GM10266 (cell line): ENCODE measurements around the gene MSANTD7.

Experiments
- DNase-seq: peaks from one replicate; pipeline ENCODE4 v3.0.0; 2012; ENCODE audit errors: extremely low spot score
- TF ChIP-seq, protein P1 (sequence below): IDR thresholded peaks from 2 replicates; pipeline ENCODE4 v1.5.1; 2012; ENCODE audit warnings: mild to moderate bottlenecking, low read depth; ENCODE audit not compliant: control insufficient read depth, insufficient read depth; ENCODE audit errors: missing control alignments

MSANTD7 gene, protein sequence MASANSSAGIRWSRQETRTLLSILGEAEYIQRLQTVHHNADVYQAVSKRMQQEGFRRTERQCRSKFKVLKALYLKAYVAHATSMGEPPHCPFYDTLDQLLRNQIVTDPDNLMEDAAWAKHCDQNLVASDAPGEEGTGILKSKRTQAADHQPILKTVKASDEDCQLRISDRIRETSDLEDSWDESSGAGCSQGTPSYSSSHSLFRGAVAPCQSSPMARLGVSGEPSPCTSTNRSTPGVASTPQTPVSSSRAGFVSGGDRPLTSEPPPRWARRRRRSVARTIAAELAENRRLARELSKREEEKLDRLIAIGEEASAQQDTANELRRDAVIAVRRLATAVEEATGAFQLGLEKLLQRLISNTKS

DNA sequence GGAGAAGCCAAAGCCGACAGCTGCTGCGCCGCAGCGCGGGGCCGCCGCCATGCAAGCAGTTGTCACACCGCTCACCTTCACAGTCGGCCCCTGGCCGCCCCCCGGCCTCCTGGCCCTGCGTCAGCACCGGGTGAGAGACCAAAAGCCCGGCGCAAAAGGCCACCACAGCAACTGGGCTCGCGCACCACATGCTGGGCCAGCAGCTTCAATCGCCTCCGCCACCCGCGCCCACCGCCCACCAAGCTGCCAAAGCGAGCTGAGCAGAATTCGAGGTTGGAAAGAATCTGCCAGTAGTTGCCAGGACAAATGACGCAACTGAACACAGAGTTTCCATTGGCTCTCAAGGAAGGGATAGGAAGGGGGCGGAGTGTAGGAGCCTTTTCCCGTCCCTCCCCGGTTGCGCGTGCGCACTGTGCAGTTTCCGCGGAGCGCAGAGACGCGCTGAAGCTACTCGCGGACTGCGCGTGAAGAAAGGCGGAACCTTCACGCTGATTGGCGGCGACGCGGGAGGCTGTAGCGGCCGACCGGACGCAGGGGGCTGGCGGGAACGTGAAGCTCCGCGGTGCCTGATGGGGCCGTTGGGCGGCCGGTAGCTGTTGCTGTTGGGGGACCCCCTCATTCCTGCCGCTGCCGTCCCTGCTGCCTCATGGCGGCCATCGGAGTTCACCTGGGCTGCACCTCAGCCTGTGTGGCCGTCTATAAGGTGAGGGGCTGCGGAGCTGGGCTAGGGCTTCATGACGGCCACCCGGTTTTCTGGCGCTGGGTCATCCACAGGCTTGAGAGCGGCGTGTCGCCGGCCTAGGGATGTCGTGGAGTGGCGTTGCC, at the start of gene MSANTD7, which contains the start of the genes CDNF and HSPA14:
Gene MSANTD7 (plus strand): TSS at position 550 of the 825 bp plus-strand sequence. CDS start 3,979 bp downstream, outside the sequence.
Gene CDNF (minus strand): TSS at position 281 of the 825 bp plus-strand sequence. CDS start 91 bp downstream, at position 190.
Gene HSPA14 (plus strand): TSS at position 550 of the 825 bp plus-strand sequence. CDS start 97 bp downstream, at position 647.
- DNase-seq: peak; percentile 97
- TF ChIP-seq, protein P1, sequence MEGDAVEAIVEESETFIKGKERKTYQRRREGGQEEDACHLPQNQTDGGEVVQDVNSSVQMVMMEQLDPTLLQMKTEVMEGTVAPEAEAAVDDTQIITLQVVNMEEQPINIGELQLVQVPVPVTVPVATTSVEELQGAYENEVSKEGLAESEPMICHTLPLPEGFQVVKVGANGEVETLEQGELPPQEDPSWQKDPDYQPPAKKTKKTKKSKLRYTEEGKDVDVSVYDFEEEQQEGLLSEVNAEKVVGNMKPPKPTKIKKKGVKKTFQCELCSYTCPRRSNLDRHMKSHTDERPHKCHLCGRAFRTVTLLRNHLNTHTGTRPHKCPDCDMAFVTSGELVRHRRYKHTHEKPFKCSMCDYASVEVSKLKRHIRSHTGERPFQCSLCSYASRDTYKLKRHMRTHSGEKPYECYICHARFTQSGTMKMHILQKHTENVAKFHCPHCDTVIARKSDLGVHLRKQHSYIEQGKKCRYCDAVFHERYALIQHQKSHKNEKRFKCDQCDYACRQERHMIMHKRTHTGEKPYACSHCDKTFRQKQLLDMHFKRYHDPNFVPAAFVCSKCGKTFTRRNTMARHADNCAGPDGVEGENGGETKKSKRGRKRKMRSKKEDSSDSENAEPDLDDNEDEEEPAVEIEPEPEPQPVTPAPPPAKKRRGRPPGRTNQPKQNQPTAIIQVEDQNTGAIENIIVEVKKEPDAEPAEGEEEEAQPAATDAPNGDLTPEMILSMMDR: no peak

DNA sequence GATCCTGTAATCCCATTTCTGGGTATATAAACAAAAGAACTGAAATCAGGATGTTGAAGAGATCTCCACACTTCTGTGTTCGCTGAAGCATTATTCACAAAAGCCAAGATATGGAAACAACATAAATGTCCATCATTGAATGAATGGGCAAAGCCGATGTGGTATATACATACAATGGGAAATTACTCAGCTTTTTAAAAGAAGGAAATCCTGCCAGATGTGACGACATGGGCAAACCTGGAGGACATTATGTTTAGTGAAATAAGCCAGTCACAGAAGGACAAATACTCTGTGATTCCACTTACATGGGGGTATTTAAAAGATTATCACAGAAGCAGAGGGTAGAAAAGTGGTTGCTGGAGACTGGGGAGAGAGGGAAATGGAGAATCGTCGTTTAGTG, 39.5 kb upstream of the MSANTD7 start:
- no peak for DNase-seq
- TF ChIP-seq, protein P1: no peak

DNA sequence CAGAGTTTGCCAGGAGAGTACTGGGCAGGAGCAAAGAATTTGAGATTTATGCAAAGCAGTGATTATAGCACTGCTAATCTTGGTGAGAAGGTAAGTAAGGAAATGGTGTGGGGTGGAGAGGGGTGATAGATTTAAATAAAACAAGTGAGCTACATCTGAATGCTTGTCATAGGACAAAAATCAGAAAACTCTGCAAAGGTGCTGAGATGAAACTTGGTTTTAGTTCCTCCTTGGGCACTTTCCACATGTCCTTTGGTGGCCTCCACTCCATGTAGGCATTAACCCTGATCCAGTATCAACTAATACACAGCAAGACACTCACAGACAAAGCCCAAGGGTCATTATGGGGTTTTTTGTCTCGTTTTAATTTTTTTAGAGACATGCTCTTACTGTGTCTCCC, 37.7 kb upstream of the MSANTD7 start:
- DNase-seq: no peak
- TF ChIP-seq, protein P1: no peak

DNA sequence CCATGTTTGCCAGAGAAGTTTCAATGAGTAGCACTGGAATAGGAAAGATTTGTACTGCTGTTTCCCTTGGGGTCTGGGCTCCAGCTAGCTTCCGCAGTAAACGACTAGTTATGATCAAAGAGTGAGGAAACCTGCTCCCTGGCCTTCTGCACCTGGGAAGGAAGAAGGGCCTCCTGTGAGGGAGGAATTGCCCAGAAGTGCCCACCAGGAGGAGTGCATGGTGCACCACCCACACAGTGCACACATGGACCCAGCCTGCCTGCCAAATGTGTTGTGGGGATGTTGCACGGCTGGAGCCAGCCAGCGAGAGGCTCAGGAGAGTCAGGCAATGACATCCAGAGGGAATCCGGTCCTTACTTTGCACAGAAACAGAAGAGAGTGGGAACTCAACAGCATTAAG, 36.4 kb upstream of the MSANTD7 start:
- DNase-seq: no peak
- TF ChIP-seq, protein P1: no peak

DNA sequence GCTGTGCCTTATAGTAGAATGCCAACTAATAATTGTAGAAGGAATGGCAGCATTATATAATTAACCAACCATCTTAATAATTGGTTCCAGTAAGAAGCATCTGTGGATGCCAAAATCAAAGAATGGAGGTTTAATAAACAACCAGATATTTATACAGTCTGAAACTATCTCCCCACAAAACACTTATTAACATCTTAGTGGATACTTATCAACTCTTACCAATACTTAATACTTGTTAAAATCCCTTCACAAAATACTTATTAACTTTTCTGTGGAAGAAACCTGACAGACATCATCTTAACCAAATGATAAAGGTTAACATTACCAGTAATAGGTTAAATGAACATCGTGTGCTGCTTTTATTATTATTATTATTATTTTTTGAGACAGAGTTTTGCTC, 34.3 kb upstream of the MSANTD7 start:
- TF ChIP-seq, protein P1: no peak
- no peak for DNase-seq

DNA sequence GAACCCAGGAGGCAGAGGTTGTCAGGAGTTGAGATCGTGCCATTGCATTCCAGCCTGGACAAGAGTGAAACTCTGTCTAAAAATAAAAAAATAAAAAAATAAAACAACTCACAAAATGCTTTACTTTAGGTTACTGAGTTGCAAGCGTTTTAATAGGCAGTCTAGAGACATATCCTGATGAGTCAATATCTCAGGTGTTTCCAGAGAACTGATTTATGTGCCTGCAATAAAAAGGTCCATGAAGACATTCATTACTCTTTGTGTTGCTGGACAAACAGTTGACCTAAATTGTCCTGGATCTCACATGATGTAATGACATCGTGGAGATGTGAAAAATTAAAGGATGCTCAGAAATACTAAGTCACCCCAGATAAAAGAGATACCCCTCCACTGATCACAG, 31.8 kb upstream of the MSANTD7 start:
- no peak for DNase-seq
- TF ChIP-seq, protein P1: no peak
